Activated CD4-positive, alpha-beta T cell treated with anti-CD3 and anti-CD28 coated beads, Interleukin-10, Interleukin-2, amounts not matched to agents 100 ng/mL and 50 ng/mL, durations not matched to agents 16 hours and 8 hours (primary cell): ENCODE results near the gene SPOCK3.
"Not testable (repeated sequence)": the region's sequence is repeated elsewhere in the genome, so short reads cannot be mapped to it uniquely, and the experiment has no call there.

Experiments
- DNase-seq: peaks from one replicate; pipeline ENCODE4 v3.0.0-alpha.2; 2020

The SPOCK3 gene

GRCh38 chr4:167031534-167032156 is 202.6 kb downstream of the SPOCK3 start:
- no peak for DNase-seq

- DNase-seq = no peak
Observed at GRCh38 chr4:167028976-167029375, 205.3 kb downstream of the SPOCK3 start.

- DNase-seq = no peak
Observed at GRCh38 chr4:167025670-167026069, 208.6 kb downstream of the SPOCK3 start.

- DNase-seq = no peak
Observed at GRCh38 chr4:167023364-167023925, 210.8 kb downstream of the SPOCK3 start.

- peak; percentile 57 for DNase-seq
Observed at GRCh38 chr4:167021545-167022155, 212.6 kb downstream of the SPOCK3 start.

- peak; percentile 5 for DNase-seq
Observed at GRCh38 chr4:167020410-167020809, 213.9 kb downstream of the SPOCK3 start.

- no peak for DNase-seq
Observed at GRCh38 chr4:167014944-167015343, 219.3 kb downstream of the SPOCK3 start.

- DNase-seq = no peak
Observed at GRCh38 chr4:167003326-167003725, 231.0 kb downstream of the SPOCK3 start.

- no peak for DNase-seq
Observed at GRCh38 chr4:167000141-167000852, 234.0 kb downstream of the SPOCK3 start.

GRCh38 chr4:166996216-166996615 is 238.1 kb downstream of the SPOCK3 start:
- no peak for DNase-seq

- no peak for DNase-seq
Observed at GRCh38 chr4:166994686-166995085, 239.6 kb downstream of the SPOCK3 start.

GRCh38 chr4:166991006-166991561 is 243.2 kb downstream of the SPOCK3 start:
- no peak for DNase-seq

GRCh38 chr4:166989886-166990285 is 244.4 kb downstream of the SPOCK3 start:
- no peak for DNase-seq

- no peak for DNase-seq
Observed at GRCh38 chr4:166987026-166987425, 247.3 kb downstream of the SPOCK3 start.

GRCh38 chr4:166981847-166982246 is 252.4 kb downstream of the SPOCK3 start:
- no peak for DNase-seq

- no peak for DNase-seq
Observed at GRCh38 chr4:166980419-166980818, 253.9 kb downstream of the SPOCK3 start.

GRCh38 chr4:166977596-166977995 is 256.7 kb downstream of the SPOCK3 start:
- DNase-seq = no peak

- DNase-seq = no peak
Observed at GRCh38 chr4:166972071-166972470, 262.2 kb downstream of the SPOCK3 start.

- not testable (repeated sequence) for DNase-seq
Observed at GRCh38 chr4:166968219-166968618, 266.1 kb downstream of the SPOCK3 start.

GRCh38 chr4:166965562-166965961 is 268.7 kb downstream of the SPOCK3 start:
- no peak for DNase-seq

- no peak for DNase-seq
Observed at GRCh38 chr4:166957451-166957850, 276.8 kb downstream of the SPOCK3 start.

GRCh38 chr4:166956484-166956883 is 277.8 kb downstream of the SPOCK3 start:
- DNase-seq = no peak

- peak; percentile 63 for DNase-seq
Observed at GRCh38 chr4:166941629-166942028, 292.7 kb downstream of the SPOCK3 start.

GRCh38 chr4:166930464-166930863 is 303.8 kb downstream of the SPOCK3 start:
- no peak for DNase-seq
